ENCODE measurements around the gene DHFR. TPM values are rescaled to one million over a fixed set of nuclear protein-coding genes. Genes with fewer than 3 reads are reported as not detected.

DHFR gene
- total and polyA plus RNA-seq, 9 of the 15 experiments (the other 6 are each of a cell fraction or from before 2014, with no cell fraction given), result 45.6 to 176 (median 97.7) TPM

DNA sequence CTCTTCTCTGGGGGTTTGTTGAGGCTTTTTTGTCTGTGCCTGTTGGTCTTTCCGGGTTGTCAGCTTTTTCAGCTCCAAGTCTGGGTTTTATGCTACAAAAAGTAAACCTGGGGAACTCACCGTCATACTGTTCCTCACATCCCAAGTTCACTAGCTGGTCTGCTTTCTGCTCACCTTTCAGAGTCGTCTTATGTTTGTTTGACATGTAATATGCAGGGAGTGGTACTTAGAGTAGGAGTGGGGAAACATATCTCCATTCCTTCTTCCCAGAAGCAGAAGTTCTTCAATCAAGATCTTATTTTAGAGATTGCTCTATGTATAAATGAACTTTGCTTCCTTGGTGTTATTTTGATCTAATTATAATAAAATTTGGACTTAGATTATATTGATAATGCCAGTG lies 41.7 kb upstream of the DHFR start:
- Histone ChIP-seq H3K27ac (ENCODE audit: extremely low read depth, low read depth, low read length) (no peak overlapping the region), H3K4me1 (replicated peaks in 1 of 2; ENCODE audit: control insufficient read depth in 2 of 2, insufficient read depth in 2 of 2, low read length in 2 of 2) (peaks cover 0 to 4% of the 10 kb centered on the region in 2 experiments; a peak in 2 of 5 replicates), H4K20me1 (replicated peaks; ENCODE audit: control insufficient read depth, insufficient read depth, low read length) (no peaks in the 10 kb centered on the region), H3K36me3 (ENCODE audit: control insufficient read depth, insufficient read depth, low read length) (no peaks in the 10 kb centered on the region; the same call in 2 of the 3 replicates), H3K9me3 (replicated peaks; ENCODE audit: control insufficient read depth, insufficient read depth, low read depth, low read length) (no peaks in the 10 kb centered on the region), H3K79me2 (ENCODE audit: control insufficient read depth, insufficient read depth, low read length) (no peaks in the 10 kb centered on the region), H3K4me2 (ENCODE audit: insufficient read depth, low read length) (no peak overlapping the region), H3K4me3 (no peak overlapping the region), H3K27me3 (ENCODE audit: control insufficient read depth in 2 of 2, insufficient read depth in 2 of 2, low read length in 2 of 2) (no peaks in the 10 kb centered on the region), H3K9ac (ENCODE audit: insufficient read depth in 1 of 2, low read depth in 2 of 2, low read length in 2 of 2) (no peak overlapping the region), H2AFZ (ENCODE audit: low read depth, low read length) (no peak overlapping the region), H3K9me1 (ENCODE audit: control insufficient read depth, insufficient read depth, low read length) (no peaks in the 10 kb centered on the region)
- intact Hi-C loops (cut with micrococcal nuclease) (no loop called here), in situ Hi-C loops (cut with MboI) (no loop called here)
- ATAC-seq, result no peak
- CTCF ChIA-PET (ENCODE audit: low intra/inter-chr PET ratio), result no interaction called here
- TF ChIP-seq ZNF431 (CRISPR knock-in tag; IDR thresholded peaks at IDR 0.05) (no peak), ZNF280B (CRISPR knock-in tag; IDR thresholded peaks at IDR 0.05) (no peak), ZNF384 (IDR thresholded peaks at IDR 0.05; ENCODE audit: low read depth, low read length) (no peak), ZNF561 (CRISPR knock-in tag; conservative IDR thresholded peaks at IDR 0.05) (no peak), XRCC5 (IDR thresholded peaks at IDR 0.05; ENCODE audit: low read depth, low read length) (no peak), SMAD3 (CRISPR knock-in tag; conservative IDR thresholded peaks at IDR 0.05) (no peak), MCM5 (IDR thresholded peaks at IDR 0.05; ENCODE audit: low read depth) (no peak), SMAD4 (CRISPR knock-in tag; conservative IDR thresholded peaks at IDR 0.05) (no peak), ELK1 (CRISPR knock-in tag; IDR thresholded peaks at IDR 0.05) (no peak), STAG1 (CRISPR knock-in tag; IDR thresholded peaks at IDR 0.05; ENCODE audit: borderline replicate concordance) (no peak), ZNF408 (CRISPR knock-in tag; IDR thresholded peaks at IDR 0.05; ENCODE audit: low read depth) (no peak), CREB3L1 (IDR thresholded peaks at IDR 0.05; ENCODE audit: borderline replicate concordance, low read depth) (no peak)
- TF ChIP-seq, protein P1, sequence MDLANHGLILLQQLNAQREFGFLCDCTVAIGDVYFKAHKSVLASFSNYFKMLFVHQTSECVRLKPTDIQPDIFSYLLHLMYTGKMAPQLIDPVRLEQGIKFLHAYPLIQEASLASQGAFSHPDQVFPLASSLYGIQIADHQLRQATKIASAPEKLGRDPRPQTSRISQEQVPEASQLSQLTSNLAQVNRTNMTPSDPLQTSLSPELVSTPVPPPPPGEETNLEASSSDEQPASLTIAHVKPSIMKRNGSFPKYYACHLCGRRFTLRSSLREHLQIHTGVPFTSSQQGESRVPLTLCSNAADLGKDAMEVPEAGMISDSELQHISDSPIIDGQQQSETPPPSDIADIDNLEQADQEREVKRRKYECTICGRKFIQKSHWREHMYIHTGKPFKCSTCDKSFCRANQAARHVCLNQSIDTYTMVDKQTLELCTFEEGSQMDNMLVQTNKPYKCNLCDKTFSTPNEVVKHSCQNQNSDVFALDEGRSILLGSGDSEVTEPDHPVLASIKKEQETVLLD (IDR thresholded peaks at IDR 0.05), result no peak
- TF ChIP-seq, protein P2, sequence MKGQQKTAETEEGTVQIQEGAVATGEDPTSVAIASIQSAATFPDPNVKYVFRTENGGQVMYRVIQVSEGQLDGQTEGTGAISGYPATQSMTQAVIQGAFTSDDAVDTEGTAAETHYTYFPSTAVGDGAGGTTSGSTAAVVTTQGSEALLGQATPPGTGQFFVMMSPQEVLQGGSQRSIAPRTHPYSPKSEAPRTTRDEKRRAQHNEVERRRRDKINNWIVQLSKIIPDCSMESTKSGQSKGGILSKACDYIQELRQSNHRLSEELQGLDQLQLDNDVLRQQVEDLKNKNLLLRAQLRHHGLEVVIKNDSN (CRISPR knock-in tag; IDR thresholded peaks at IDR 0.05), result no peak
- TF ChIP-seq, protein P3, sequence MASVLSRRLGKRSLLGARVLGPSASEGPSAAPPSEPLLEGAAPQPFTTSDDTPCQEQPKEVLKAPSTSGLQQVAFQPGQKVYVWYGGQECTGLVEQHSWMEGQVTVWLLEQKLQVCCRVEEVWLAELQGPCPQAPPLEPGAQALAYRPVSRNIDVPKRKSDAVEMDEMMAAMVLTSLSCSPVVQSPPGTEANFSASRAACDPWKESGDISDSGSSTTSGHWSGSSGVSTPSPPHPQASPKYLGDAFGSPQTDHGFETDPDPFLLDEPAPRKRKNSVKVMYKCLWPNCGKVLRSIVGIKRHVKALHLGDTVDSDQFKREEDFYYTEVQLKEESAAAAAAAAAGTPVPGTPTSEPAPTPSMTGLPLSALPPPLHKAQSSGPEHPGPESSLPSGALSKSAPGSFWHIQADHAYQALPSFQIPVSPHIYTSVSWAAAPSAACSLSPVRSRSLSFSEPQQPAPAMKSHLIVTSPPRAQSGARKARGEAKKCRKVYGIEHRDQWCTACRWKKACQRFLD (CRISPR knock-in tag; IDR thresholded peaks at IDR 0.05), result no peak
- DNase-seq (ENCODE audit: extremely low read depth in 1 of 4, low spot score in 3 of 4), result no peak
- no TSS peak for BruUV-seq (replicated peaks)
- POLR2A ChIA-PET, result interaction anchor here (0.6 kb wide), 1 partner anchor 23 kb away, joined by 4 read pairs; no protein-coding TSS in a partner anchor
- FAIRE-seq, result no peak
- WGBS (ENCODE audit: insufficient coverage, low coverage, missing lambda C conversion rate), result 88% methylated on average over 2 of the region's 3 CpGs
